RWPE2 (cell line): ENCODE measurements around the gene SERPINB1.

Experiments used
- ATAC-seq: fragments of 200-7000 bp; cut with Tn5 transposase; 3 replicates; pipeline ENCODE4 v1.9.1; 2021; ENCODE audit warnings: low read depth
- DNase-seq: peaks from one replicate; pipeline ENCODE4 v3.0.0-alpha.2; 2020; ENCODE audit warnings: low spot score
- H3K27ac ChIP-seq: fragments of 450-650 bp; 2 replicates; pipeline ENCODE4 v1.5.1; 2017; ENCODE audit warnings: mild to moderate bottlenecking; ENCODE audit not compliant: poor library complexity, severe bottlenecking
- H3K27me3 ChIP-seq: fragments of 250-450 bp; sonication (Bioruptor Pico); 2 replicates; pipeline ENCODE4 v1.5.1; 2021; ENCODE audit warnings: mild to moderate bottlenecking, moderate library complexity; ENCODE audit not compliant: insufficient read depth, poor library complexity, severe bottlenecking
- H3K36me3 ChIP-seq: fragments of 250-450 bp; sonication (Bioruptor Pico); 2 replicates; pipeline ENCODE4 v1.5.1; 2020; ENCODE audit warnings: low read depth, mild to moderate bottlenecking, moderate library complexity
- H3K4me1 ChIP-seq: fragments of 250-450 bp; sonication (Bioruptor Pico); 2 replicates; pipeline ENCODE4 v1.5.1; 2021; ENCODE audit warnings: mild to moderate bottlenecking, moderate library complexity; ENCODE audit not compliant: insufficient read depth, poor library complexity, severe bottlenecking
- H3K4me3 ChIP-seq: fragments of 250-450 bp; sonication (Bioruptor Pico); 2 replicates; pipeline ENCODE4 v1.5.1; 2021; ENCODE audit warnings: mild to moderate bottlenecking, moderate library complexity; ENCODE audit not compliant: severe bottlenecking
- H3K9me3 ChIP-seq: fragments of 250-450 bp; sonication (Bioruptor Pico); 2 replicates; pipeline ENCODE4 v1.5.1; 2021; ENCODE audit warnings: mild to moderate bottlenecking, moderate library complexity; ENCODE audit not compliant: severe bottlenecking
- TF ChIP-seq, protein P1 (sequence below): fragments of 450-650 bp; IDR thresholded peaks from one replicate; pipeline ENCODE4 v1.5.1; 2017; ENCODE audit warnings: mild to moderate bottlenecking, moderate library complexity; ENCODE audit not compliant: poor library complexity, severe bottlenecking

SERPINB1 gene

DNA sequence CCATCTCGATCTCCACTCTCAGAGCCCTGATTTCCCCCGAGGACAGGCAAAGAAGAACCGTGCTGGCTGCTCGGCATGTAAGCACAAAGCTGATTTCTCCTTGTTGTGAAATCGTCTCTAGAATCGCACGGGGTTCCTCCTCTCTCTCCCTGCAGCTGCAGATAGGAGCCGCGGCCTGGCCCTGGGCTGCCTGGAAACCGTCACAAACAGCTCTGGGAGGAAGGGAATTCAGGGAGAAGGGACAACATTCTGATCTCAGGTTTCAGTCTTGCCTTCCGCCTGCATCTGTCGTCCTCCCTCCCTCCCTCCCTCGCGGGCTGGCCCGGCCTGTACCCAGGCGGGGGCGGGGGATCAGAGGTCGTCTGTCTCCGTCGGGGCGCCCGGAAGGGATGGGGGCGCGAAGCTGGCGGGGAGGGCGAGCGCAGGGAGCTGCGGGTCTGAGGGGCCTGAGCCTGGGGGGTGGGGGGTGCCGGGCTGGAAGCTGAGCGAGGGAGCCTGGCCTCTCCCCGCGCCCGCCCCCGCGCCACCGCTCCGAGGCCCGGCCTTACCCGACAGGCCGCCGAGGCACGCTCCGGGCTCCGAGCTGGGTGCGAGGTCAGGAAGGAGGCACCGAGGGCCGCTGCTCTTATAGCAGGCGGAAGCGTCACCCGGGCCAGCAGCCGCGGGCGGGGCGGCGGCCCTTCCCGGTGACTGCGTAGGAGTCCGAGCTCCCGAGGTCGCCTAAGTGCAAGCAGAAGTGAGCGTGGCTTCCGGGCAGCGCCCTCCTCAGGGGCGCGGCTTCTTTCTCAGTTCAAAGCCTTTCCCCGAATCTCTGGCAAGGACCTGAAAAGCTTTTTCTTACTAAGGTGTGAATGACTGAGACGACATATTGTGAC, at the start of gene SERPINB1:
Gene SERPINB1 (minus strand): TSS at position 600 of the 875 bp plus-strand sequence. CDS start 1,277 bp downstream, outside the sequence.
- ATAC-seq (peak; percentile 81), DNase-seq (peak; percentile 75)
- H3K4me1 ChIP-seq: peaks cover 27% of the 10 kb centered on the region
- H3K27me3 ChIP-seq: no peaks in the 10 kb centered on the region
- H3K36me3 ChIP-seq: no peaks in the 10 kb centered on the region
- peak within 1 kb of the TSS; percentile 24 for H3K4me3 ChIP-seq
- H3K9me3 ChIP-seq: no peaks in the 10 kb centered on the region
- peak within 1 kb of the TSS; percentile 47 for H3K27ac ChIP-seq
- TF ChIP-seq, protein P1, sequence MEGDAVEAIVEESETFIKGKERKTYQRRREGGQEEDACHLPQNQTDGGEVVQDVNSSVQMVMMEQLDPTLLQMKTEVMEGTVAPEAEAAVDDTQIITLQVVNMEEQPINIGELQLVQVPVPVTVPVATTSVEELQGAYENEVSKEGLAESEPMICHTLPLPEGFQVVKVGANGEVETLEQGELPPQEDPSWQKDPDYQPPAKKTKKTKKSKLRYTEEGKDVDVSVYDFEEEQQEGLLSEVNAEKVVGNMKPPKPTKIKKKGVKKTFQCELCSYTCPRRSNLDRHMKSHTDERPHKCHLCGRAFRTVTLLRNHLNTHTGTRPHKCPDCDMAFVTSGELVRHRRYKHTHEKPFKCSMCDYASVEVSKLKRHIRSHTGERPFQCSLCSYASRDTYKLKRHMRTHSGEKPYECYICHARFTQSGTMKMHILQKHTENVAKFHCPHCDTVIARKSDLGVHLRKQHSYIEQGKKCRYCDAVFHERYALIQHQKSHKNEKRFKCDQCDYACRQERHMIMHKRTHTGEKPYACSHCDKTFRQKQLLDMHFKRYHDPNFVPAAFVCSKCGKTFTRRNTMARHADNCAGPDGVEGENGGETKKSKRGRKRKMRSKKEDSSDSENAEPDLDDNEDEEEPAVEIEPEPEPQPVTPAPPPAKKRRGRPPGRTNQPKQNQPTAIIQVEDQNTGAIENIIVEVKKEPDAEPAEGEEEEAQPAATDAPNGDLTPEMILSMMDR: no peak

DNA sequence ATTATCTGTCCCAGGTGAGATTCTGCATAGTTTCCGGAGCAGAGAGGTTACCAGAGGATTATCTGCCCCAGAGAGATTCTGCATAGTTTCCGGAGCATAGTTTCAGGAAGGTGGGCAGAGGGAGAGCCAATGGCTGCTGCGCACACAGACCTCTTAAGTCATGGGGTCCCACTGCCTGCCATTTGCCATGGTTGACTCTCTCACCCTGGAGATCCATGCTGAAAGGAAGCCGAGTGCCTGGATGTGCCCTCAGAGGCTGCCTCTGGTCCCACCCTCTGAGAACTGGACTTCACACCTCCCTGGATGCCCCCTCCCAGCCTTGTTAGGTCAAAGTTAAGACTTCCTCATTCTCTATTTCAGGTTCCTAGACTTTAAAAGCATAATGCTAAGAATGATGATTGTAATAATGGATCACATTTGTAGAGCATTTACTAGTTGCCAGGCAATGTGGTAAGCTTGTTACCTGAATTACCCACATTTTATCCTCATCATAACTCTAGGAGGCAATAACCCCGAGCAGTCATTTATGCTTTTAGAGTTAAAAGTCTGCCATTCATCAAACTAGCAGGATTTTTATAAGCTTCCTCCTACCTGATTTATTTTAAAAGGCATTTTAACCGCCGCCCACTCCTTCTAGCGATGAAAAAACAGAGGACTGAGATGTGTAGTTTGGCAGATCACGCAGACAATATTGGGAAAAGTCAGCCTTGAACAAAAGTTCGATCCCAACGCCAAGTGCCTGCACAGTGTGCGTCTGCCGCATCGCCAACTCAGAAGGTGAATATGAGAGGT, 49.5 kb upstream of the SERPINB1 start:
- DNase-seq (no peak), ATAC-seq (no peak)
- Histone ChIP-seq H3K4me1 (no peaks in the 10 kb centered on the region), H3K27ac (no peak overlapping the region), H3K36me3 (no peaks in the 10 kb centered on the region), H3K4me3 (no peak overlapping the region), H3K9me3 (no peaks in the 10 kb centered on the region), H3K27me3 (no peaks in the 10 kb centered on the region)
- TF ChIP-seq, protein P1: no peak

DNA sequence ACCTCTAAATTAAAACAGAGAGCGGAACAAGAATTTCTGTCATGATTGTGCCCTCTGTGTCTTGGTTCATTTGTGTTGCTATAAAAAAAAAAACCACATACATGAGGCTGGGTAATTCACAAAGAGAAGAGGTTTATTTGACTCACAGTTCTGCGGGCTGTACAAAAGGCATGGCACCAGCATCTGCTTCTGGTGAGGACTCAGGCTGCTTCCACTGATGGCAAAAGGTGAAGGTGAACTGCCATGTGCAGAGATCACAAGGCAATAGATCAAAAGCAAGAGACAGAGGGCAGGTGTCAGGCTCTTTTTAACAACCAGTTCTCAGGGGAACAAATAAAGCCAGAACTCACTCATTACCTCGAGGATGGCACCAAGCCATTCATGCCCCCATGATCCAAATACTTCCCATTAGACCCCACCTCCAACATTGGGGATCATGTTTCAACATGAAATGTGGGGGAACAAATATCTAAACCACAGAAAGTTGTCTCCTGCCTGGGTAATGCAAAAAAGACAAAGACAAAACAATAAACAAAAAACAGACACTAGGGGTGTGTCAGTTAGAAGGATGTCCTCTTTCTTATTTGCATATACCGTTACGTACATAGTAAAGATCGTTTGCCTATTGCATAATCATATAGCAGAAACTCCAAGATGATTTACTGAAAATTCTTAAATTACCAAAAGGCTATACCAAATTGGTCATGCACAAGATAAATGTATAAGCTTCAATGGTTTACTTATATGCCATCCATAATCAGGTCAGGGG, 44.5 kb upstream of the SERPINB1 start:
- Histone ChIP-seq H3K27me3 (no peaks in the 10 kb centered on the region), H3K36me3 (no peaks in the 10 kb centered on the region), H3K27ac (no peak overlapping the region), H3K9me3 (no peaks in the 10 kb centered on the region), H3K4me1 (no peaks in the 10 kb centered on the region), H3K4me3 (no peak overlapping the region)
- TF ChIP-seq, protein P1: no peak
- ATAC-seq: no peak
- no peak for DNase-seq

DNA sequence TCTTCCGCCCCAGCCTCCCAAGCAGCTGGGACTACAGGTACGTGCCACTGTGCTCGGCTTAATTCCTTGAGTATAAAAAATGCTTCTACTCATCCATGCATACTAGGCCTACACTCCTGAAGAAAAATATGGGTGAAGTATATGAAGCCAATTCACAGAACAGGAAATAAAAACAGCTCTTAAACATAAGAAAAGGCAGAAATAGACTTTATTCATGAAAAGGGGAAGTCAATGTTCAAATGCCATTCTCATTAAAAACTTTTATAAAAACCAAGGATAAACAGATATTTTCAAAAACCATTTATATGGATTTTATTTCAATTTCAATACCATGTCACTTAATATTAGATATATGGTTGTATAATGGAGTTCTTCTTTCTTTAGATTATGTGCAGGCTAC, 43.1 kb upstream of the SERPINB1 start:
- Histone ChIP-seq H3K9me3 (no peaks in the 10 kb centered on the region), H3K36me3 (no peaks in the 10 kb centered on the region), H3K27me3 (no peaks in the 10 kb centered on the region), H3K27ac (no peak overlapping the region), H3K4me3 (no peak overlapping the region), H3K4me1 (no peaks in the 10 kb centered on the region)
- ATAC-seq (no peak), DNase-seq (no peak)
- TF ChIP-seq, protein P1: no peak
